NT2/D1 (cell line): ENCODE results near the gene ACKR4.

Experiments used
- SUZ12 ChIP-seq: IDR thresholded peaks from 2 replicates; pipeline ENCODE4 v1.6.1; 2011; ENCODE audit not compliant: insufficient read length, insufficient read depth; ENCODE audit errors: extremely low read depth
- YY1 ChIP-seq: IDR thresholded peaks from 2 replicates; pipeline ENCODE4 v1.6.1; 2011; ENCODE audit not compliant: insufficient read length, insufficient read depth
- ZNF274 ChIP-seq: IDR thresholded peaks from 2 replicates; pipeline ENCODE4 v1.6.1; 2011; ENCODE audit warnings: mild to moderate bottlenecking, low read depth, low read length

DNA sequence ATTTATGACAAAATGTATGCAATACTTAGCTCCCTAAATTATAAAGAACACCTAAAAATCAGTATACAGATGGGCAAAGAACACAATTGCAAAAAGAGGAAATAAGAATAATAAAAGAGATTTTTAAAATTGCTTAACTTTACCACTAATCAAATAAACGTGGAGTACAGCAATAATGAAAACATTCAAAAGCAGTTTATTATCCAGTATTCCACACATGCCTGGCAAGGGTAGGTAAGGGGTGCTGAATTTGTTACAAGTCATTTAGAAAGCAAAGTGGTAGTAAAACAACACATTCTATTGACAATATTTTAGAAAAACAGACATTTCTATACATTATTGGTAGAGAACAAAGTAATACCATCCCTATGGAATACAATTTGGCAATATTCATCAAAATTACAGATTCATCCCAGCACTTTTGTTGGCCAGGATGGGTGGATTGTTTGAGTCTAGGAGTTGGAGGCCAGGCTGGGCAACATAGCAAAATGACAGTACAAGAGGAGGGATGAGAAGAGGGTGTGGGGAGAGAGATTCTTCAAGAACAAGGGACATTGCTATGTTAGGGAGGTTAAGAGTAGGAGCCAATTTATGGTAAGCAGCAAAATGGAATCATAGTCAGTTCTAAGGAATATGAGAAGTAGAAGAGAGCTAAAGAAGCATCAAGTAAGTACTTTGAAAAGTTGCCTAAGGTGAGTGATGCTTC is 3.7 kb upstream of the ACKR4 start:
- TF ChIP-seq ZNF274, result no peak
- TF ChIP-seq SUZ12, result no peak
- no peak for TF ChIP-seq YY1
